Mesodermal cell (in vitro differentiated cells): ENCODE results near the gene PDCD1.

Experiments used
- H3K27ac ChIP-seq: 2 replicates; pipeline ENCODE4 v1.7.0; 2013; ENCODE audit warnings: mild to moderate bottlenecking, low read depth, low read length, moderate library complexity; ENCODE audit not compliant: severe bottlenecking
- H3K36me3 ChIP-seq: 2 replicates; pipeline ENCODE4 v1.7.1; 2013; ENCODE audit warnings: mild to moderate bottlenecking, low read length, moderate library complexity; ENCODE audit not compliant: control insufficient read depth, insufficient read depth
- H3K4me1 ChIP-seq: one replicate; pipeline ENCODE4 v1.7.1; 2013; ENCODE audit warnings: mild to moderate bottlenecking, low read length; ENCODE audit not compliant: insufficient read depth, control insufficient read depth, poor library complexity, severe bottlenecking
- H3K4me3 ChIP-seq: 2 replicates; pipeline ENCODE4 v1.7.0; 2013; ENCODE audit warnings: low read length, control low read depth, mild to moderate bottlenecking; ENCODE audit not compliant: insufficient read depth, poor library complexity, severe bottlenecking; ENCODE audit errors: extremely low read depth
- H3K9me3 ChIP-seq: 2 replicates; pipeline ENCODE4 v1.7.1; 2013; ENCODE audit warnings: mild to moderate bottlenecking, low read length, moderate library complexity; ENCODE audit not compliant: control insufficient read depth
- WGBS, 2 experiments: methylation state at CpG; one replicate each; pipeline ENCODE4 v1.1.5; 2013; ENCODE audit warnings: missing lambda C conversion rate in 2 of 2; ENCODE audit not compliant: insufficient coverage in 2 of 2; 5-methylcytosine and 5-hydroxymethylcytosine counted together

PDCD1 gene

GRCh38 chr2:241862093-241862492, 3.4 kb upstream of the PDCD1 start:
- Histone ChIP-seq H3K9me3 (no peaks in the 10 kb centered on the region), H3K4me1 (no peaks in the 10 kb centered on the region), H3K27ac (no peak overlapping the region), H3K4me3 (no peak overlapping the region), H3K36me3 (no peaks in the 10 kb centered on the region)
- WGBS, 2 experiments, result 65 to 80% methylated on average over 1 to 5 of the region's 8 CpGs

- Histone ChIP-seq H3K9me3 (no peaks in the 10 kb centered on the region), H3K4me1 (no peaks in the 10 kb centered on the region), H3K4me3 (no peak overlapping the region), H3K36me3 (no peaks in the 10 kb centered on the region), H3K27ac (no peak overlapping the region)
- WGBS, 2 experiments, result 100% methylated on average over 1 of the region's 1 CpG
Measured at GRCh38 chr2:241861264-241861663, 2.6 kb upstream of the PDCD1 start.

- no peaks in the 10 kb centered on the region for H3K4me1 ChIP-seq
- 83 to 84% methylated on average over 8 to 9 of the region's 10 CpGs for WGBS, 2 experiments
- no peak overlapping the region for H3K27ac ChIP-seq
- H3K36me3 ChIP-seq, result no peaks in the 10 kb centered on the region
- H3K4me3 ChIP-seq, result no peak overlapping the region
- no peaks in the 10 kb centered on the region for H3K9me3 ChIP-seq
Measured at GRCh38 chr2:241860184-241861078, 1.7 kb upstream of the PDCD1 start.

GRCh38 chr2:241859436-241860183, 916 bp upstream of the PDCD1 start:
- H3K4me3 ChIP-seq, result no peak overlapping the region
- no peak overlapping the region for H3K27ac ChIP-seq
- H3K9me3 ChIP-seq, result no peaks in the 10 kb centered on the region
- no peaks in the 10 kb centered on the region for H3K36me3 ChIP-seq
- 87 to 91% methylated on average over 24 to 26 of the region's 30 CpGs for WGBS, 2 experiments
- no peaks in the 10 kb centered on the region for H3K4me1 ChIP-seq

GRCh38 chr2:241859017-241859435, 332 bp upstream of the PDCD1 start:
- H3K9me3 ChIP-seq, result no peaks in the 10 kb centered on the region
- no peaks in the 10 kb centered on the region for H3K36me3 ChIP-seq
- H3K4me3 ChIP-seq, result no peak overlapping the region
- no peak overlapping the region for H3K27ac ChIP-seq
- H3K4me1 ChIP-seq, result peaks cover 4% of the 10 kb centered on the region
- WGBS, 2 experiments, result 65 to 71% methylated on average over 4 to 6 of the region's 9 CpGs

- Histone ChIP-seq H3K4me1 (peaks cover 11% of the 10 kb centered on the region), H3K4me3 (no peak overlapping the region), H3K36me3 (no peaks in the 10 kb centered on the region), H3K27ac (no peak overlapping the region), H3K9me3 (no peaks in the 10 kb centered on the region)
- 91 to 93% methylated on average over 16 of the region's 18 CpGs for WGBS, 2 experiments
Measured at GRCh38 chr2:241857572-241858121, 1.0 kb downstream of the PDCD1 start.

- H3K9me3 ChIP-seq, result no peaks in the 10 kb centered on the region
- no peak overlapping the region for H3K4me3 ChIP-seq
- H3K27ac ChIP-seq, result no peak overlapping the region
- WGBS, 2 experiments, result 94 to 97% methylated on average over 15 to 25 of the region's 28 CpGs
- H3K4me1 ChIP-seq, result peaks cover 11% of the 10 kb centered on the region
- H3K36me3 ChIP-seq, result no peaks in the 10 kb centered on the region
Measured at GRCh38 chr2:241857041-241857541, 1.6 kb downstream of the PDCD1 start.

GRCh38 chr2:241855888-241856422, 2.7 kb downstream of the PDCD1 start:
- Histone ChIP-seq H3K36me3 (no peaks in the 10 kb centered on the region), H3K27ac (no peak overlapping the region), H3K4me3 (no peak overlapping the region), H3K4me1 (peaks cover 11% of the 10 kb centered on the region), H3K9me3 (no peaks in the 10 kb centered on the region)
- 89% methylated on average over 17 of the region's 20 CpGs for WGBS, 2 experiments

- Histone ChIP-seq H3K9me3 (no peaks in the 10 kb centered on the region), H3K4me3 (no peak overlapping the region), H3K36me3 (no peaks in the 10 kb centered on the region), H3K4me1 (peaks cover 11% of the 10 kb centered on the region), H3K27ac (no peak overlapping the region)
- 96 to 97% methylated on average over 15 to 16 of the region's 18 CpGs for WGBS, 2 experiments
Measured at GRCh38 chr2:241855245-241855887, 3.3 kb downstream of the PDCD1 start.
